Hepatocyte (in vitro differentiated cells): ENCODE data around the gene EVI5L. TPM values are rescaled to one million over a fixed set of nuclear protein-coding genes. Genes with fewer than 3 reads are reported as not detected.
A peak's percentile ranks its signal among the peaks of the same experiment; 100 is the strongest.

ENCODE experiments used
- DNase-seq: peaks from one replicate; pipeline ENCODE4 v3.0.0-alpha.2; 2016; ENCODE audit warnings: low spot score
- H2AFZ ChIP-seq: fragments of 200-600 bp; sonication (generic); 2 replicates; pipeline ENCODE4 v1.6.0; 2016; ENCODE audit warnings: antibody characterized with exemption, mild to moderate bottlenecking
- H3K27ac ChIP-seq: fragments of 200-600 bp; sonication (generic); 2 replicates; pipeline ENCODE4 v1.5.1; 2016; ENCODE audit warnings: mild to moderate bottlenecking
- H3K27me3 ChIP-seq: fragments of 200-600 bp; sonication (generic); 2 replicates; pipeline ENCODE4 v1.6.1; 2016
- H3K36me3 ChIP-seq: fragments of 200-600 bp; sonication (generic); replicated peaks from 2 replicates; pipeline ENCODE4 v1.5.1; 2016; ENCODE audit warnings: low read depth; ENCODE audit not compliant: insufficient read depth
- H3K4me1 ChIP-seq: fragments of 200-600 bp; sonication (generic); 2 replicates; pipeline ENCODE4 v1.5.1; 2016; ENCODE audit warnings: mild to moderate bottlenecking, moderate library complexity; ENCODE audit not compliant: insufficient read depth
- H3K4me2 ChIP-seq: fragments of 200-600 bp; sonication (generic); 2 replicates; pipeline ENCODE4 v1.6.0; 2016
- H3K4me3 ChIP-seq: fragments of 200-600 bp; sonication (generic); 2 replicates; pipeline ENCODE4 v1.5.1; 2016; ENCODE audit warnings: mild to moderate bottlenecking
- H3K79me2 ChIP-seq: fragments of 200-600 bp; sonication (generic); 2 replicates; pipeline ENCODE4 v1.6.0; 2017; ENCODE audit warnings: mild to moderate bottlenecking
- H3K9me2 ChIP-seq: fragments of 200-600 bp; sonication (generic); replicated peaks from 2 replicates; pipeline ENCODE4 v1.6.0; 2017; ENCODE audit warnings: mild to moderate bottlenecking; ENCODE audit not compliant: insufficient read depth
- H3K9me3 ChIP-seq: fragments of 200-600 bp; sonication (generic); 2 replicates; pipeline ENCODE4 v1.5.1; 2016; ENCODE audit warnings: low read depth, mild to moderate bottlenecking
- H4K20me1 ChIP-seq: fragments of 200-600 bp; sonication (generic); 2 replicates; pipeline ENCODE4 v1.6.0; 2016; ENCODE audit warnings: mild to moderate bottlenecking; ENCODE audit not compliant: insufficient read depth, poor library complexity, severe bottlenecking
- CTCF ChIP-seq: fragments of 200-600 bp; sonication (generic); IDR thresholded peaks from 2 replicates; pipeline ENCODE4 v1.5.1; 2016; ENCODE audit warnings: antibody characterized with exemption, mild to moderate bottlenecking; ENCODE audit not compliant: poor library complexity
- EZH2 ChIP-seq: fragments of 200-600 bp; sonication (generic); IDR thresholded peaks from 2 replicates; pipeline ENCODE4 v1.6.1; 2016; ENCODE audit warnings: antibody characterized with exemption, mild to moderate bottlenecking, borderline replicate concordance
- EZH2phosphoT487 ChIP-seq: fragments of 200-600 bp; sonication (generic); IDR thresholded peaks from one replicate; pipeline ENCODE4 v1.6.1; 2018; ENCODE audit warnings: antibody characterized with exemption, mild to moderate bottlenecking, low read depth, moderate library complexity; ENCODE audit not compliant: unreplicated experiment, severe bottlenecking
- WGBS: methylation state at CpG from one replicate; pipeline ENCODE4 v1.1.6; 2016; ENCODE audit warnings: low lambda C conversion rate; ENCODE audit errors: missing lambda C conversion rate; 5-methylcytosine and 5-hydroxymethylcytosine counted together
- polyA plus RNA-seq: library from polyadenylated mRNA; unstranded; fragments of >200 nt; fragmentation: Nextera tagmentation; extraction: Ambion mirVana; gene quantifications from 2 replicates; pipeline ENCODE4 v1.2.1, GENCODE V29; 2016
- total RNA-seq: library from RNA; depleted of rRNA; stranded (reverse); fragments of >200 nt; gene quantifications from 2 replicates; pipeline ENCODE4 v1.2.3, GENCODE V29; 2014

Gene EVI5L
- total and polyA plus RNA-seq, 2 experiments from 2014 or later = 10.7 to 11.5 TPM

DNA sequence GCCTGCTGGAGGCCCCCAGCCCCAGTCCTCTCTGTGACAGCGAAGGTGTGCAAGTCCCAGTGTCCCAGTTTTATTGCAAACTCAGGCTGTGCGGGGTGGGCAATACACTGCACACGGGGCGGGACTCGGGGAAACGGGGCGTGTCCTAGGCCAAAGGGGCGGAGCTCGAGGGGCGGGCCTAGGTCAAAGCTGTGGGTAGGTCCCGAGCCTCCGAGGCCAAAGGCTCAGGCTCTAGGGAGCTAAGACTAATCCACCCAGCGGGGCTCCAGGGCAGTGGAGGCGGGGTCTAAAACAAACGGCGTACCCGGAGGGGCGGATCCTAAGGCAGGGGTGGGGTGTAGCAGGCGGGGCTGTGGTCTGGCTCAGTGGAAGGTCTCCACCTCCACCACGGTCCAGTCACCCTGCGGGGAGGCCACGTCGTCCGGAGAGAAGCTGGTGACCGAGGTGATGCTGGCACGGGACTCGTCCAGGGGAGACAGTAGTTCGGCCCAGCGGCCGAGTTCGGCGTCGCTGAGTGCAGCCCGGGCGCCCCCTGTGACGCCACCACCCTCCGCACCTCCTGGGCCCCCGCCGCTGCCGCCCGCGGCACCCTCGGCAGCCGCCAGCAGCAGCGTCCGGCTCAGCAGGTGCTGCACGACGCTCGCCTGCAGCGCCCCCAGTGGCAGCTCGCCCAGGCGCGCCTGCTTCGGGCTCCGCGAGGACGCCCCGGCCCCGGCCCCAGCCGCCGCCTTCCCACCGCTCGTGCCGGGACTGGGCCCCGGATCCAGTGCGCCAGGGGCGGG lies 38.8 kb downstream of the EVI5L start:
- H2AFZ ChIP-seq = peak overlapping the region; percentile 37
- no peak for TF ChIP-seq EZH2phosphoT487
- TF ChIP-seq EZH2 = no peak
- peak; percentile 65 for TF ChIP-seq CTCF
- WGBS = 14% methylated on average over 47 of the region's 67 CpGs
- no peaks in the 10 kb centered on the region for H3K9me3 ChIP-seq
- H3K9me2 ChIP-seq = no peaks in the 10 kb centered on the region
- peak overlapping the region; percentile 33 for H3K4me3 ChIP-seq
- H3K27ac ChIP-seq = peak overlapping the region; percentile 78
- peak; percentile 93 for DNase-seq
- H3K4me1 ChIP-seq = peaks cover 2% of the 10 kb centered on the region
- H3K4me2 ChIP-seq = peak overlapping the region; percentile 94
- no peaks in the 10 kb centered on the region for H4K20me1 ChIP-seq
- peaks cover 17% of the 10 kb centered on the region for H3K27me3 ChIP-seq
- no peaks in the 10 kb centered on the region for H3K36me3 ChIP-seq
- H3K79me2 ChIP-seq = no peaks in the 10 kb centered on the region

- Histone ChIP-seq H3K4me1 (peaks cover 4% of the 10 kb centered on the region), H3K36me3 (no peaks in the 10 kb centered on the region), H3K4me2 (peak overlapping the region; percentile 94), H3K79me2 (no peaks in the 10 kb centered on the region), H3K9me2 (no peaks in the 10 kb centered on the region), H3K27ac (peak overlapping the region; percentile 78), H4K20me1 (no peaks in the 10 kb centered on the region), H3K9me3 (no peaks in the 10 kb centered on the region), H3K27me3 (peaks cover 17% of the 10 kb centered on the region), H3K4me3 (peak overlapping the region; percentile 33), H2AFZ (peak overlapping the region; percentile 50)
- TF ChIP-seq EZH2 (no peak), EZH2phosphoT487 (no peak), CTCF (no peak)
- 16% methylated on average over 28 of the region's 47 CpGs for WGBS
- DNase-seq = peak; percentile 87
These were observed 39.5 kb downstream of the EVI5L start for GRCh38 chr19:7869453-7869909.

- no peak for DNase-seq
- peaks cover 4% of the 10 kb centered on the region for H3K4me1 ChIP-seq
- no peak for TF ChIP-seq CTCF
- TF ChIP-seq EZH2phosphoT487 = no peak
- no peak for TF ChIP-seq EZH2
These were observed 40.0 kb downstream of the EVI5L start for GRCh38 chr19:7869910-7870511.

More at GRCh38 chr19:7869910-7870511, 40.0 kb downstream of the EVI5L start:
- Histone ChIP-seq H3K9me3 (no peaks in the 10 kb centered on the region), H3K27me3 (peaks cover 17% of the 10 kb centered on the region), H3K4me2 (peak overlapping the region; percentile 94), H3K27ac (no peak overlapping the region), H3K4me3 (no peak overlapping the region), H3K9me2 (no peaks in the 10 kb centered on the region), H3K79me2 (no peaks in the 10 kb centered on the region), H3K36me3 (no peaks in the 10 kb centered on the region), H4K20me1 (no peaks in the 10 kb centered on the region), H2AFZ (peak overlapping the region; percentile 50)
- 23% methylated on average over 4 of the region's 30 CpGs for WGBS
